ENCODE results near the gene GPX1. TPM values are rescaled to one million over a fixed set of nuclear protein-coding genes. Genes with fewer than 3 reads are reported as not detected.

Gene GPX1
- total and polyA plus RNA-seq, 2 of the 8 experiments (the other 6 are each of a cell fraction or from before 2014, with no cell fraction given) = 250 to 757 TPM

DNA sequence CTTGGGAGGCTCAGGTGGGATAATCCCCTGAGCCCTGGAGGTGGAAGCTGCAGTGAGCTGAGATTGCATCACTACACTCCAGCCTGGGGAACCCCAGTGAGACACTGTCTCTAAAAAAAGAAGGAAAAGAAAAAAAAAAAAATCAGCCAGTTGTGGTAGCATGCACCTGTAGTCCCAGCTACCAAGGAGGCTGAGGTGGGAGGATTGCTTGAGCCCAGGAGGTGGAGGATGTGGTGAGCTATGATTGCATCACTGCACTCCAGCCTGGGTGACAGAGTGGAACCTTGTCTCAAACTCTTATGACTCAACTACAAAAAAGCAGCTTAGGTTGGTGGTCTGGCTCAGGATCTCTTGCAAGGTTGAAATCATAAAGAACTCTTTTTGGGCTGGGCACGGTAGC, 19.3 kb upstream of the GPX1 start:
- ChIA-PET CTCF (ENCODE audit: partially characterized antibody) (interaction anchor here (0.5 to 1.5 kb wide), 2 partner anchors 56 to 72 kb away, joined by 3 to 4 read pairs; no protein-coding TSS in a partner anchor), POLR2A (ENCODE audit: partially characterized antibody) (interaction anchor here (1.2 to 1.6 kb wide), 3 partner anchors 20 to 37 kb away, joined by 3 to 6 read pairs (median 3); partner anchors contain the start of genes RHOA and USP4)
- no peaks in the 10 kb centered on the region for H3K27me3 ChIP-seq (replicated peaks in 1 of 4; ENCODE audit: control insufficient read depth in 3 of 4, extremely low read depth in 1 of 4, insufficient read depth in 3 of 4, low read length in 3 of 4)
- no peak overlapping the region; the same call in 1 of the 2 replicates for H3K18ac ChIP-seq (ENCODE audit: extremely low read depth, low read length)
- H2BK120ac ChIP-seq (replicated peaks; ENCODE audit: low read depth, low read length) = no peak overlapping the region
- peaks cover 2% of the 10 kb centered on the region; the same call in 1 of the 2 replicates for H3K79me1 ChIP-seq (ENCODE audit: low read depth, low read length)
- H4K5ac ChIP-seq (ENCODE audit: insufficient read length, low read depth, low read length) = no peak overlapping the region
- no peak overlapping the region for H4K91ac ChIP-seq (replicated peaks; ENCODE audit: insufficient read length, low read length)
- H2BK15ac ChIP-seq (ENCODE audit: low read length) = no peak overlapping the region
- H2BK5ac ChIP-seq (ENCODE audit: low read depth, low read length) = no peak overlapping the region
- H3K4me3 ChIP-seq (ENCODE audit: extremely low read depth in 1 of 4, insufficient read depth in 2 of 4, low read depth in 3 of 4, low read length in 4 of 4) = no peak overlapping the region
- peaks cover 0 to 2% (median 0%) of the 10 kb centered on the region in 4 experiments; a peak in 1 of 7 replicates for H3K4me1 ChIP-seq (replicated peaks in 1 of 4; ENCODE audit: control insufficient read depth in 3 of 4, insufficient read depth in 4 of 4, low read length in 3 of 4)
- 100% methylated on average over 1 of the region's 1 CpG; no CpG with 5 or more reads in 1 of the 2 experiments for WGBS, 2 experiments (ENCODE audit: extremely low coverage in 1 of 2, insufficient coverage in 1 of 2, insufficient read length in 1 of 2, insufficient replicate concordance in 2 of 2, low coverage in 1 of 2, low lambda C conversion rate in 2 of 2, missing lambda C conversion rate in 1 of 2)
- no peak overlapping the region for H3K27ac ChIP-seq (ENCODE audit: low read depth, low read length)
- FAIRE-seq = no peak
- no peak overlapping the region for H2BK20ac ChIP-seq (ENCODE audit: low read length)
- H4K8ac ChIP-seq (ENCODE audit: extremely low read depth, insufficient read depth, low read length) = no peak overlapping the region
- H3K23ac ChIP-seq (ENCODE audit: insufficient read length) = no peak overlapping the region
- H3K4me2 ChIP-seq (ENCODE audit: insufficient read depth in 1 of 2, low read depth in 2 of 2, low read length in 2 of 2) = no peak overlapping the region
- no peak overlapping the region for H3K56ac ChIP-seq (replicated peaks; ENCODE audit: insufficient read length, low read depth, low read length)
- peaks cover 5 to 16% of the 10 kb centered on the region in 2 experiments for H4K20me1 ChIP-seq (replicated peaks in 1 of 2; ENCODE audit: control insufficient read depth in 1 of 2, insufficient read depth in 2 of 2, low read length in 2 of 2)
- no peaks in the 10 kb centered on the region for H3K23me2 ChIP-seq (ENCODE audit: low read depth, low read length)
- DNase-seq (ENCODE audit: low read depth in 1 of 2, low spot score in 2 of 2) = no peak
- H3K9ac ChIP-seq (replicated peaks in 1 of 4; ENCODE audit: extremely low read depth in 1 of 4, low read depth in 3 of 4, low read length in 3 of 4) = no peak overlapping the region
- TF ChIP-seq PHF8 (conservative IDR thresholded peaks at IDR 0.05; ENCODE audit: low read depth, low read length) (no peak), TAF1 (IDR thresholded peaks at IDR 0.05; ENCODE audit: low read depth, low read length) (no peak), HDAC2 (IDR thresholded peaks at IDR 0.05; ENCODE audit: borderline replicate concordance in 1 of 2, low read depth in 2 of 2, low read length in 2 of 2) (no peak), MAFK (IDR thresholded peaks at IDR 0.05; ENCODE audit: low read depth, low read length) (no peak), SUZ12 (IDR thresholded peaks at IDR 0.05; ENCODE audit: low read length) (no peak), NANOG (IDR thresholded peaks at IDR 0.05; ENCODE audit: insufficient read depth, low read depth, low read length, poor library complexity, severe bottlenecking) (no peak), CEBPB (IDR thresholded peaks at IDR 0.05; ENCODE audit: low read depth, low read length) (peak; percentile 81), CTBP2 (IDR thresholded peaks at IDR 0.05; ENCODE audit: borderline replicate concordance, insufficient read depth, insufficient read length, low read length) (no peak), SIN3A (conservative IDR thresholded peaks at IDR 0.05 in 1 of 2, IDR thresholded peaks at IDR 0.05 in 1 of 2; ENCODE audit: low read depth in 1 of 2, low read length in 2 of 2) (no peak), POLR2AphosphoS5 (IDR thresholded peaks at IDR 0.05; ENCODE audit: low read depth, low read length) (no peak), BACH1 (IDR thresholded peaks at IDR 0.05; ENCODE audit: low read length) (no peak)
- TF ChIP-seq, protein P1, sequence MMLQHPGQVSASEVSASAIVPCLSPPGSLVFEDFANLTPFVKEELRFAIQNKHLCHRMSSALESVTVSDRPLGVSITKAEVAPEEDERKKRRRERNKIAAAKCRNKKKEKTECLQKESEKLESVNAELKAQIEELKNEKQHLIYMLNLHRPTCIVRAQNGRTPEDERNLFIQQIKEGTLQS (IDR thresholded peaks at IDR 0.05; ENCODE audit: insufficient read depth, low read depth, low read length) = 0 out of 2 replicates have a peak, but pooled peaks have one; percentile 2
- H3K36me3 ChIP-seq (ENCODE audit: control insufficient read depth in 2 of 4, insufficient read depth in 4 of 4, low read length in 3 of 4) = peaks cover 2 to 28% (median 16%) of the 10 kb centered on the region in 4 experiments; a peak in 5 of 8 replicates
- no peak overlapping the region for H2AK5ac ChIP-seq (ENCODE audit: low read depth, low read length)
- H3K4ac ChIP-seq (replicated peaks; ENCODE audit: insufficient read length, low read depth, low read length) = no peak overlapping the region
- H3K79me2 ChIP-seq (ENCODE audit: control insufficient read depth in 1 of 2, insufficient read depth in 2 of 2, low read length in 2 of 2) = peaks cover 3 to 63% of the 10 kb centered on the region in 2 experiments
- H3K9me3 ChIP-seq (ENCODE audit: insufficient read depth in 2 of 2, low read depth in 1 of 2, low read length in 1 of 2) = no peaks in the 10 kb centered on the region
- no peak overlapping the region for H3K14ac ChIP-seq (ENCODE audit: insufficient read length)
- no peak overlapping the region for H2AFZ ChIP-seq (ENCODE audit: low read length)
- no peak overlapping the region for H2BK12ac ChIP-seq (ENCODE audit: low read depth, low read length)
